COLO668 (cell line): ENCODE data around the gene RBBP6.

Source experiments
- DNase-seq: peaks from one replicate; lab custom pipeline; 2025; ENCODE audit not compliant: unreplicated experiment; lab: John Stamatoyannopoulos, UW

The RBBP6 gene

DNA sequence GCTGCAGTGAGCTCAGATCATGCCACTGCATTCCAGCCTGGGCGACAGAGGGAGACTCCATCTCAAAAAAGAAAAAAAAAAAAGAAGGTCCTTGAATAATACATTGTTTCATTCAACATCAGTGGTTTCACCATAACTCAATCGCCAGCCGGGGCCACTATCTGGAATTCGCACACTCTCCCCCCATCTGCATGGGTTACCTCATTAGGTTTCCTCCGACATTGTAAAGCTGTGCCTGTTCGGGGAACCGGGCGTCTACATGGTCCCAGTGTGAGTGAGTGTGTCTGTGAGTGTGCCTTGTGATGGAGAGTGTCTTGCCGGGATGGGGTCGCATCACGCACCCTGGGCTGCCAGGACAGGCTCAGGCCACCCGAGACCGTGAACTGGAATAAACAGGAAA, 16.6 kb upstream of the RBBP6 start:
- DNase-seq = no peak

DNA sequence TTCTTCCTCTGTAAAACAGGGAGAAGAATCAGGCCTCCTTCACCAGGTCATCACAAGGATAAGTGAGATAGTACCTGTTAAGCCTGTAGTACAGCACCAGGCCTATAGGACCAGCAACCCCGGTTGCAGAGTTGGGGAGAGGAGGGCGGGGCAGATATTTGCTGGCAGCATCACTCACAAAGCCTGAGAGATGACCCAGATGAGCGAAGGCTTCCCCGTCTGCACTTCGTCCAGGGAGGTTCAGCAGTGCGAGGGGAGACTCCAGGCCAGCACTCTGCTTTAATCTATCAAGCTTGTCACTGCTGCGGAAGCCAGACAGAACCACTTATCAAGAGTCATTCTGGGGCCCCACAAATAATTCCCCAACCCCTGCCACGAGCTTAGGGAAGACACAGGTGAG, 15.8 kb upstream of the RBBP6 start:
- DNase-seq = no peak

DNA sequence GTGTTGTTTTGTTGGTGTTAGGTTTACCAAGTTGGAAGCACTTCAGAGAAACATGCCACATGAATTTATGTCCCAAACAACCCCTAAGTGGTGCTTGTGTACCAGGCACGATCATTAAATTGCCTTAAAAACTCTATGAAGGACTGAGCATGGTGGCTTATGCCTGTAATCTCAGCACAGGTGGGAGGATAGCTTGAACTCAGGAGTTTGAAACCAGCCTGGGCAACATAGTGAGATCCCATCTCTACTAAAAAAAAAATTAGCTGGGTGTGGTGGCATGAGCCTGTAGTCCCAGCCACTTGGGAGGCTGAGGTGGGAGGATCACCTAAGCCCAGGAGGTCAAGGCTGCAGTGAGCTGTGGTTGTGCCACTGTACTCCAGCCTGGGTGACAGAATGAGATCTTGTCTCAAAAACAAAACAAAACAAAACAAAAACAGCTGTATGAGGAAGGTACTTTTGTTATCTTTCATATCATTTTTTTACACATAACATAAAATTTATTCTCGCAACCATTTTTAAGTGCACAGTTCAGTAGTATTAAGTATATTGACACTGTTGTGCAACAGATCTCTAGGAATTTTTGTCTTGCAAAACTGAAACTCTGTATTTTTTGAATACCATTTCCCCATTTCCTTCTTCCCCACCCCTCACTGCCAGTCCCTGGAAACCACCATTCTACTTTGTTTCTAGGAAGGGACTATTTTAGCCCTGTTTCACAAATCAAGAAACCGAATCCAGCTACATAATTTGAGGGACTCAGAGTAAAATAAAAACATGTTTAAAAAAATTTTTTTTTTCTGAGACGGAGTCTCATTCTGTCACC, 14.3 kb upstream of the RBBP6 start:
- DNase-seq = no peak

DNA sequence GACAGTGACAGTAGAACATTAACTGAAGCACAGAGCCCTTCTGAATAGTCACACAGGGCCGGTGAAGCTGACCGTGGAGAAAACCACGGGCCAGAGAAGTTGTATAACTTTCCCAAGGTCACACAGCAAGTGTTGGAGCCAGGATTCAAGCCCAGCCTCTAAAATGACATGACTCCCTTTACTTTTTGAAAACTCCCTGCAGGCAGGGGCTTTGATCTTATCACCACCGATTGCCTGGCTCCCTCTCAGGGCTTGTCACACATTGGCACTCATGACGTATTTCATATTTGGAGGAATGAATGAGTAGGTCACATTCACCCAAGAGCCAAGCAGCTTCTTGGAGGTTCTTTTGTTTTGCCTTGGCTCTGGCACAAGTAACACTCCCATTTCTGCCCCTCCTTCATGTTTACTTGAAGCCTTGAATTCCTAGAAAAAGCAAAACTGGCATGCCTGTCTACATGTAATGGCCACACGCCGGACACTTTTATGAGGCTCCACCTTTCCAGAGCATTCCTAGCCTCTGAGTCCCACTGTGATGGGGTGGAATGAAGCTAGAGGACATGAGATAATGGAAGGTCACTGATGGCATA, 13.3 kb upstream of the RBBP6 start:
- no peak for DNase-seq

DNA sequence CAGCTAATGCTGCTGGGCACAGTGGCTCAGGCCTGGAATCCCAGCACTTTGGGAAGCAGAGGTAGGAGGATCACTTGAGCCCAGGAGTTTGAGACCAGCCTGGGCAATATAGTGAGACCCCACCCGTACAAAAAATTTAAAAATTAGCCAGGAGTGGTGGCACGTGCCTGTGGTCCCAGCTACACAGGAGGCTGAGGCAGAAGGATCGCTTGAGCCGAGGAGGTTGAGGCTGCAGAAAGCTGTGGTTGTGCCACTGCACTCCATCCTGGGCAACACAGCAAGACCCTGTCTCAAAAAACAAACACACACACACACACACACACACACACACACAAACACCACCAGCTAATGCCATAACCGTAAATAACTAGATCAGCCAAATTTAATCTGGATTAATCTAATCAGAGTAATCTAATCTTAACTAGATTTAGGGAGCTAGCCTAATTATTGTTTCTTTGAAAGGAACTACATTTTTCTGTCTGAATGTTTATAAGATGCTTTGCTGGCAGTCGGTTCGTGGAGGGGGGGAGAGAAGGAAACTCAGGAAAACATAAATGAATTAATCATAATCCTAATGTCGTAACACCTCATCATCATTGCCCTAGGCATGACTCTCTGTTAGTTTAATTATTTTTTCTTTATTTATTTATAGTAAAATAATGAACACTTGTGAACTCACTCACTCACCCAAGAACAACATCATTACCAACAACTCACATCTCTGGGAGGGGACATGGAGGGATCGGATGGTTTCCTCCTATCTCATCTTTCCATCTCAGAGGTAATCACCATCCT, 12.5 kb upstream of the RBBP6 start:
- DNase-seq = no peak

DNA sequence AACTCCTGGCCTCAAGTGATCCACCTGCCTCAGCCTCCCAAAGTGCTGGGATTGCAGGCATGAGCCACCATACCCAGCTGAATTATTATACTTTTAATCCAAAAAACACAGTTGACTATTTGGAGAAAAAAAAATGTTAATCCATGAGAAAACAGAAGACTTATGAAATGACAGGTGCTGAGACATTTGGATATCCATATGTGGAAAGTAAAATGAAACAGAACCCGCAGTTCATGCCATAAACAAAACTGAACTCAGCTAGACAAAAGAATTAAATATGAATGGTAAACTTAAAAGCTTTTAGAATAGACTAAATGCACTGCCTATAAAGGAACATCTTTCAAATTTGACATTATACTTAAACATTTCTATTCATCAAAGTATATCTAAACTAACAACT, 8.2 kb upstream of the RBBP6 start:
- DNase-seq = no peak

DNA sequence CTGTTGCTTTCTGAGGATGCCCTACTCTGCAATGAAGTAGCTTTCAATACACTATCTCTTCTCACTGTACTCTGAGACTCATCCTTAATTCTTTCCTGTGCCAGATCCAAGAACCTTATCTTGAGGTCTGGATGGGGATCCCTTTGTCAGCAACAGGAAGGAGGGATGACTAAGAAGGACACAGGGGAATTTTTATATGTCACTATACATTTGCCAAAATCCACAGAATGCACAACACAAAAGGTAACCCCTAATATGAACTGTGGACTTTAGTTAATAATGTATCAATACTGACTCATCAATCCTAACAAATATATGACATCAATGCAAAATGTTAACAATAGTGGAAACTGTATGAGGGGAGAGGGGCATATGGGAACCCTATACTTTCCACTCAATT, 4.7 kb upstream of the RBBP6 start:
- DNase-seq = no peak

DNA sequence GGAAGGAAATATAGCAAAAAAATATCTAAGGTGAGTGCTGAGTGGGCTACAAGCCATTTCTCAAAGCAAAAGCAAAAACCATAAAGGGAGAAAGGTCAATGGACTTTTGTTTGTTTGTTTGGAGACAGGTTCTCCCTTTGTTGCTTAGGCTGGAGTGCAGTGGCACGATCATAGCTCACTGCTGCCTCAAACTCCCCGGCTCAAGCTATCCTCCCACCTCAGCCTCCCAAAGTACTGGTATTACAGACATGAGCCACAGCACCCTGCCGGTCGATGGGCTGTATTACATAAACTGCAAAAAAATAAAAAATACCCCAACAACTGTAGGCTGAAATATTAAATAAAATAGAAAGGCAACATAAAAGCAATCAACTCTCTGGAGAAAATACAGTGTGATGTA, 3.5 kb upstream of the RBBP6 start:
- DNase-seq = no peak

DNA sequence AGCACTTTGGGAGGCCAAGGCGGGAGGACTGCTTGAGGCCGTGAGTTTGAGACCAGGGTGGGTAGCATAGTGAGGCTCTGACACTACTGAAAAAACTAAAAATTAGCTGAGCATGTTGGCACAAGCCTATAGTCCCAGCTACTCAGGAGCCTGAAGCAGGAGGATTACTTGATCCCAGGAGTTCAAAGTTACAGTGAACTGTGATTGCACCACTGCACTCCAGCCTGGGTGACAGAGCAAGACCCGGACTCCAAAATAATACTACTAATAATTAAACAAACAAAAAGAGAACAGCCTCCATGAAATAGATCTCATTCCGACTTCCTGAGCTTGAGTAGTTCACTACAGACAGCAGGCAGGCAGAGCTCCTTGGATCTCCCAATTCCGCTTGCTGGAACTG, 2.7 kb upstream of the RBBP6 start:
- no peak for DNase-seq

DNA sequence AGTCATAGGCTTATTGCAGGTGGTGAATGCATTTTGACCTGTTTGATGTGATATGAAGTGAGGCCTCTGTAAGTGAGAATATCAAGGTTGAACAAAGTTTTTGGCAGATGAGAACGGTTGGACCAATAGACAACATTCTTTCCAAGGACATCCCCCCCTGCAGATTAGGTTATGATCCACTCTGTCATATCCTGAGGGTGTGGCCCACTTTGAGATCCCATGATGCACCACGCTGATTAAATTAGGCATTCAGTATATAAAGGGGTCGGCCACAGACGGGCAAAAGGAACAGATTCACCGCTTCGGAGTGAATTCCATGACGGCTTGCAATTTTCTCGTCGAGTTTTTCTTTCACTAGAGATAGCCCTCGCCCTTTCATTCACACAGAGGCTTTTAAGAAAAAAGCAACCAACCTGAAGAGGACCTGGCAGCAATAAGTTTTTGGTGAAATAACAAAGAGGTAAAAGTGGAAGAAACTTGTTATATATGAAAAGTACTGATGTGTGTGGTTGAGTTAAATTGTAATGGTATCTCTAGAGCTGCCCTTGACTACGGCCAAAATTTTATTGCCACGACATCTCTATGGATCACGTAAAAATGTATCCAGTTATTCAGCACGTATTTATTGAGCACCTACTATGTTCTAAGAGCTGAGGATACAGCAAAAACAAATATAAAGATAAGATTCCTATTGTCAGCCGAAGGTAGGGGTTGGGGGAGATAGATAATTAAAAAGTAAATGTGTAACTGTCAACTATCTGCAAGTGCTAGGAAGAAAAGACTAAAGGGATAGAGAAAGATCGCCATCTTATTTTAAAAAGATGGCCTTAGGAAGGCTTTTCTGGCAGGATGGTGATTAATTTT, 1.7 kb upstream of the RBBP6 start:
- DNase-seq = no peak

DNA sequence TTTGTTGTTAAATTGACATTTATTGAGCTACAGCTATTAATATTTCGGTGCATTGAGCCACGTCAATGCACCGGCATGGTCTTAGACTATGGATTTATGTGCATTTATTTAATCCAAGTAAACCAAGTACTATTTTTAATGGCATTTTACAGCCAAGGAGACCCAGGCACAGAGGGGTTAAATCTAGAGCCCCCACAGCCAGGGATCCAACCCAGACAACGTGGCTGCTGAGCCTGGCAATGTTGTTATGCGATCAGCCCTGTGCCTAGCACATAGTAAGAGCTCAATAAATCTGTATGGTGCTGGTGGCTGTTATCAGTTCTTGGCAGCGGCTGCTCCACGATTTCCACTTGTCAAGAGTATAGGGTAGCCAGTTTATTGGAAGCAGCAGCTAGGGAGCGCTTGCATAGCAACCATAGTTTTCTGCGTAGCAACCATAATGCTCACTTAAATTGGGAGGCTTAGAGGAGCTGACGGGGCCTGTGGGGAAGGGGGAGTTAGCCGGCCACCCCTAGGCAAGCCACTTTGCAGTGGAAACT, 541 bp upstream of the RBBP6 start:
- no peak for DNase-seq

DNA sequence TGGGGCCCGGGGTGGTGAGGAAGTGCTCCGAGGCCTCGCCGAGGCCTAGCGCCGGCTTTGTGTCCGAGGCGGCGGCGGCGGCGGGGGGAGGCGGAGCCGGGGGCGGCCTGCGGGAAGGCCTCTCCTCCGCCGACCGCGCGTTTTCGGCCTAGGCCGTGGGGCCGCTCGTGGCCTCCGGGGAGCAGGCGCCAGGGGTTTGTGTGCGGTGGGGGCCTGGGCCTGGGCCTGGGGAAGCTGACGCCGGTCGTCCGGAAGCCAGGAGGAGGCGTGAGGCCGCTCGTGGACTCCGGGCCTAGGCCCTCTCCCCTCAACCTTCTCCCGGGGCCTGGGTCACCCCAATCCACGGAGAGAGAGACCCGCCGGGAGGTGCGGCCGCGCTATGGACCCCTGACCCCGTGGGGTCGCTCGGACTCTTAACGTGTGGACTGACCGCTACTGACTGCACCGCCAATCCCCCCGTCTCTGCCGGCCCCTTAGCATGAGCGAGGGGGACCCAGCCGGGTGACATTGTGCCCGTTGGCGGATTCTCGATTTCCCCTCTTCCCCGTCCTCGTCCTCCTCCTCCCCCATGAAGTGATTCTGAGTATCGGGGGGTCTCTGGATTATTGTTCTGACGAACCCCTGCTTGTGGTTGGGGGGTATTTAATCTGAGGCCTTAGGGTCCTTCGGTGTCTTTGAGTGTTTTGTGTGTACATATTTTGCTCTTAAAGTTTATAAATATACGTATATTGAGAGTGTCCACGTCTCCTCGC, 660 bp downstream of the RBBP6 start:
- peak; percentile 71 for DNase-seq

DNA sequence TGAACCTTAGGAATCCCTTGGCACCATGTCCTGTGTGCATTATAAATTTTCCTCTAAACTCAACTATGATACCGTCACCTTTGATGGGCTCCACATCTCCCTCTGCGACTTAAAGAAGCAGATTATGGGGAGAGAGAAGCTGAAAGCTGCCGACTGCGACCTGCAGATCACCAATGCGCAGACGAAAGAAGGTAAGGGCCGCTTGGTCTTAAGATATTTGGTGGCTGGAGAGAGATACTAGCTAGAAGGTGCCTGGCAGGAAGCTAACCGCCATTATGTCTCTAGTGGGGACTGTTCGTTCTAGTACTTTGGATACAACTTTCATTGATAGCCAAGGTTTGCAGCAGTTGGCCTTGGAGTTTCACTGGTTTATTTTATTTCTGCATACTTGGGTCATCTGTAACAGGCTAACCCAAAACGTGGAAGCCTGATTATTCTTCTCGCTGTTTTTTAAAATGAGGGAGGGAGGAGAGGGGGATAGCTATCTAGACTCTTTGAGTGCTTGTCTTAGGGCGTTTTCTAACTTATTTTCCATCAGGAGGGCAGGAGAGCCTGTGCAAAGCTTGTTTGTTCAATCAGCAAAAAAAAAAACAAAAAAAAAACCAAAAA, 1.3 kb downstream of the RBBP6 start:
- DNase-seq = peak; percentile 3

DNA sequence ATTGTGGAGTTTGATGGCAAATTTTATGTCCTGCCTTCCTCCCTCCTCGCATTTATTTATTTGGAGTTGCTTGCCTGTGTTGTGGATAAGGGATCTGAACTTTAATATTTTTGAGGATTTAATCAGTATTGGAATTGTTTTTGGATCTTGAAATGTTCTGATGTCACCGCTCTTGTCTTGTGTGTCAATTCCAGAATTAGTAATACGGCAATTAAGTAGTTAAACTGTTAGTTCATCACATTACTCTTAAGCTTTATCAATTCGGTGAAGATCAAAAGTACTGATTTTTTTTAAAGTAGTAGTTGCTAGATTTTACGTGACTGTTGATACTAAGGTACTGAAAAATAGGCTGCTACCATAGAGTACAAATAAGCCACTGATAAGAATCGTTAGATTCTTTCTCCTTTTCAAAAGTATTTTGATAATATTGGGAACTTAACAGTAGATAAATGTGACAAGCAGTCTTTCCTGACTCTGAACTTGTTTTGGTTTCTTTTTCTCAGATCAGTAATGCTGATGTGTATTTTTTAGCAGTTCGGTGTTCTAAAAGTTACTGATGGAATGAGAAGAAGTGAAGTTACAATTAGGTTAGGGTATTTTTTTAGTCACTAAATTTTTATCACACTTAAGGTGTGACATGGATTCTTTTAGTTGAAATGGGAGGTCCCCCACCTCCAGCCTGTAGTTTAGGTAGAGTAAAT, 2.0 kb downstream of the RBBP6 start:
- no peak for DNase-seq

DNA sequence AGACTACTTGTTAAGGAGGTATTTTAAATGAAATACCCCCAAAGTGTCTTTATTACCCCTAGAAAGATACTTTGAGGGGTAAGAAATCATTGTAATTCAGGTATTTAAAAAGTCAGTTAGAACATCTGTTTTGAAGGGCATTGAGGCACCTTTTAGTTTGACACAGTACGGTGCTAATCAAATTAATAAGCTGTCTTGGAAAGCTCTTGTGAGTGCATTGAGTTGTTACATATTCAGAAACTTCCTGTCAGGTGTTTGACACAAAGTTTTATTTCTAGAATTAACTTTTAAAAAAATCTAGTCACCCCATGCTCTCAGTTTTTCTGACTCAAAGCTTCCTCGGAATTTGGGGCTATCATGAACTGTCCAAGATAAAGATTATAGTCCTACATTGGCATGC, 4.6 kb downstream of the RBBP6 start:
- DNase-seq = no peak

DNA sequence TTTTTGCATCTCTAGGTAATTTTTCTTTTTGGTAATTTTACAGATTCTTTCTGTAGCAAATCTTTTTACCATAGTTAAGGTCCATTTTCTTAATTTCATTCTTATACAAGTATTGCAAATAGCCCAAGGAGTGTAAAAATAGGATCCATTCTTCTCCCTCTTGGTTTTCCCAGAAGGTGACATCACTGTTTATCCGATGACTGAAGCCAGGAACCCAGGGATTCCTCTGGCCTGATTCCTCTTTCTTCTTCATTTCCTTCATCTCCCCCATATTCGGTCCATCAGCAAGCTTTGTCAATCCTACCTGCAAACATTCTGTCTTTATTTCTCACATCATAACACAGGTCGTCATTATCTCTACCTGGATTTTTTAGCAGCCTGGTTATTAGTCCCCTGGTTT, 5.3 kb downstream of the RBBP6 start:
- DNase-seq = no peak

DNA sequence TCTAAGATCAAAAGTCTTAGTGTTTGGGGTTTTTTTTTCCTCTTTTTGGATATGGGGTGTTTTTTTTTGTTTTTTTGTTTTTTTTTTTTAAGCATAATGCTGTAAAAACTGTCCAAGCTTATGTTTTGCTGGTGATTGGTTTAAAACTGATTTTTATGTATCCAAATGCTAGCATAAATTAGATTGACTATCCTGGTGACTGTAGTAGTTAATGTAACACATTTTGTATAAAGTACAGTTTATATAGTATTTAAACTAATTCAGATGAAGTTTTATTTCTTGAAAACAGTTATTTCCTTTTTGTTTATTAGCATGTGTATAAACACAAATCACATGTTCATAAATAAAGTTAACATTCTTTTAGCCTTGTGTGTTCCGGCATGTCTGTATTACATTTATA, 10.9 kb downstream of the RBBP6 start:
- DNase-seq = no peak

DNA sequence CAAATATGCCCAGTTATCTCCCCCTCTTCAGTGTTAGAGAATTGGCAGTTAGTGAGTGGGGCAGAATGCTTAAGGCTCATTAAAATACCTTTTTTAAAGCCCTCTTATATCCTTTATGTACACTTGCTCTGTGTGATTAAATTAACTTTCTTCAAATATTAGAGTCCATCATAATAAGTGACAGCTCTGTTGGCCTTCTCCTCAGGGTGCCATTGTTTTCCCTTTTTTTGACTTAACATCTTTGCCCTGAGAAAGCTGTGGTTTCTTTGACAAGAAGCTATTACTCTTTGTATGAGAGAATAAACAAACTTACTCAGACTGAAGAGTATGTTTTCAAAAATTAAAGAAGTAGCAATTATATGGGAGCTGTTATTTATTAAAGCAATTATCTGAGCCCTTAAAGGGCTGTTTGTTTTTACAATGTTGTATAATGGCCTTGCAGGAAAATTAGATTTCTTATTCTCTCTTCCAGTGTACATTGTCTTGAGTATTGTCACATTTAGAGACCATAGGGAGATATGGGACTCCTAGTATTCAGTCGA, 13.4 kb downstream of the RBBP6 start:
- no peak for DNase-seq

DNA sequence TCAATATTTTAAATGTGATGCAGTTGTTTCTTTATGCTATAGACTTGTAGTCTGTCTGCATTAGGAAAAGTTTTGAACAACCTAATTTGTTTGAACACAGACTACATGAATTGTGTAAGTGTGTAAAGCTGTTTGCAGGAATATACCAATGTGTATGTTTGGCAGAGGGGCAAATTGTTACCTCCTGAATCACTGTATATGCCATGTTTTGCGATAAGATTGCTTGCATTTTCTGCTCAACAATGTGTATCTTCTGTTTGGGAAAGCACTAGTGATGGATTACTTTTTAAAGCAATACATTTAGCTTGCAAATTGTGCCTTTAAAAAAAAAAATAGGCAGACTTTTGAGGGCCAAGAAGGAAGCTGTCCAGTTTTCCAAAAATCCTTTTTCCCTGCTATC, 14.6 kb downstream of the RBBP6 start:
- no peak for DNase-seq
